K562 (cell line): ENCODE measurements around the gene WFDC1. TPM values are rescaled to one million over a fixed set of nuclear protein-coding genes. Genes with fewer than 3 reads are reported as not detected.
"Not testable (repeated sequence)": the region's sequence is repeated elsewhere in the genome, so short reads cannot be mapped to it uniquely, and the experiment has no call there.

Experiments used
- ATAC-seq: fragments of 200-7000 bp; cut with Tn5 transposase; 3 replicates; pipeline ENCODE4 v1.9.1; 2020; ENCODE audit warnings: moderate library complexity
- BruUV-seq: library from RNA; stranded (reverse); fragments of 400-500 nt; replicated peaks from 2 replicates; lab custom pipeline; 2021; lab: Mats Ljungman, UMichigan
- CTCF ChIA-PET: fragments of 300-600 bp; formaldehyde crosslinking; extraction: SDS; loops from one replicate; lab custom pipeline; 2021; ENCODE audit warnings: low intra/inter-chr PET ratio; lab: Yijun Ruan, JAX
- POLR2A ChIA-PET: fragments of 300-600, 350-650 bp; sonication (Branson Sonifier 250); formaldehyde crosslinking; extraction: SDS; loops from one replicate; lab custom pipeline; 2021; ENCODE audit warnings: antibody characterized with exemption, inconsistent platforms; lab: Yijun Ruan, JAX
- DNase-seq, 4 experiments: peaks; one replicate each; pipeline versions ENCODE4 v3.0.0 to v3.0.0-alpha.2; 2011 to 2018; ENCODE audit warnings: low spot score in 3 of 4, mixed read lengths in 3 of 4; ENCODE audit errors: extremely low read depth in 1 of 4
- FAIRE-seq: peaks from 2 replicates; lab custom pipeline; 2011; peaks lifted over from hg19 to GRCh38; lab: Jason Lieb, UNC
- H2AFZ ChIP-seq: 2 replicates; pipeline ENCODE4 v1.6.0; 2011; ENCODE audit warnings: low read depth, low read length, control low read depth, inconsistent platforms
- H3K27ac ChIP-seq: fragments of 200-600 bp; 3 replicates; pipeline ENCODE4 v1.8.0; 2011; ENCODE audit warnings: low read depth, mild to moderate bottlenecking, control low read depth, inconsistent platforms, low read length, moderate library complexity, mixed read lengths; ENCODE audit errors: extremely low read depth
- H3K27me3 ChIP-seq, 2 experiments: fragments of 300-600 bp in 1 of 2; 2 replicates in 1 of 2; 3 replicates in 1 of 2; pipeline versions ENCODE4 v1.6.0 to v1.8.0; 2011; ENCODE audit warnings: inconsistent platforms in 2 of 2, low read length in 2 of 2, mild to moderate bottlenecking in 1 of 2, mixed read lengths in 1 of 2, moderate library complexity in 1 of 2; ENCODE audit not compliant: control insufficient read depth in 2 of 2, insufficient read depth in 2 of 2
- H3K36me3 ChIP-seq: fragments of 300-600 bp; 3 replicates; pipeline ENCODE4 v1.8.0; 2011; ENCODE audit warnings: mild to moderate bottlenecking, low read length, inconsistent platforms; ENCODE audit not compliant: control insufficient read depth, insufficient read depth
- H3K4me1 ChIP-seq, 2 experiments: fragments of 200-600 bp in 1 of 2; replicated peaks in 1 of 2; 2 replicates in 1 of 2; 3 replicates in 1 of 2; pipeline versions ENCODE4 v1.5.1 to v1.8.0; 2011; ENCODE audit warnings: inconsistent platforms in 2 of 2, low read length in 2 of 2, mild to moderate bottlenecking in 1 of 2, mixed read lengths in 1 of 2, moderate library complexity in 1 of 2; ENCODE audit not compliant: control insufficient read depth in 2 of 2, insufficient read depth in 2 of 2
- H3K4me2 ChIP-seq: 2 replicates; pipeline ENCODE4 v1.6.1; 2011; ENCODE audit warnings: low read length, control low read depth, inconsistent platforms, mixed read lengths; ENCODE audit not compliant: insufficient read depth
- H3K4me3 ChIP-seq: fragments of 200-600 bp; sonication (generic), shearing (Covaris generic); 2 replicates; pipeline ENCODE4 v1.5.1; 2016; ENCODE audit warnings: control low read depth, inconsistent platforms
- H3K79me2 ChIP-seq: fragments of 200-600 bp; 3 replicates; pipeline ENCODE4 v1.8.0; 2011; ENCODE audit warnings: low read length, inconsistent platforms; ENCODE audit not compliant: control insufficient read depth, insufficient read depth
- H3K9ac ChIP-seq, 2 experiments: 2 replicates each; pipeline versions ENCODE4 v1.6.0 to v1.6.1; 2011; ENCODE audit warnings: low read depth in 2 of 2, low read length in 2 of 2, control low read depth in 1 of 2, inconsistent platforms in 1 of 2, mild to moderate bottlenecking in 1 of 2, mixed read lengths in 1 of 2; ENCODE audit not compliant: insufficient read depth in 1 of 2
- H3K9me1 ChIP-seq: one replicate; pipeline ENCODE4 v1.6.0; 2011; ENCODE audit warnings: inconsistent platforms, mild to moderate bottlenecking, low read length, moderate library complexity; ENCODE audit not compliant: control insufficient read depth, insufficient read depth
- H3K9me3 ChIP-seq: replicated peaks from 2 replicates; pipeline ENCODE4 v1.5.1; 2011; ENCODE audit warnings: low read depth, low read length, inconsistent platforms; ENCODE audit not compliant: control insufficient read depth, insufficient read depth
- H4K20me1 ChIP-seq: replicated peaks from 2 replicates; pipeline ENCODE4 v1.6.1; 2011; ENCODE audit warnings: low read length, inconsistent platforms, mixed read lengths; ENCODE audit not compliant: control insufficient read depth, insufficient read depth
- TEAD4 ChIP-seq, 2 experiments: sonication (generic) in 1 of 2; formaldehyde crosslinking in 1 of 2; IDR thresholded peaks; 2 replicates each; pipeline versions ENCODE4 v1.6.1 to v1.8.0; 2012 to 2022; ENCODE audit warnings: borderline replicate concordance in 1 of 2, inconsistent platforms in 1 of 2, low read length in 1 of 2, mild to moderate bottlenecking in 1 of 2, missing genetic modification reagents in 1 of 2
- ZFP36 ChIP-seq: fragments of 150-350 bp; IDR thresholded peaks from 2 replicates; pipeline ENCODE4 v1.6.1; 2018; ENCODE audit warnings: low read length, low read depth; ENCODE audit not compliant: partially characterized antibody
- ZNF277 ChIP-seq: fragments of 250-450 bp; sonication (Bioruptor Pico); IDR thresholded peaks from 2 replicates; pipeline ENCODE4 v1.8.0; 2022; ENCODE audit warnings: inconsistent platforms, mild to moderate bottlenecking, moderate library complexity, borderline replicate concordance
- whole genome bisulfite sequencing: fragments of 100-300 bp; shearing (Covaris generic); methylation state at CpG from one replicate; pipeline ENCODE4 v1.1.6; 2016; ENCODE audit warnings: low coverage, mixed read lengths; ENCODE audit not compliant: insufficient coverage; ENCODE audit errors: missing lambda C conversion rate; 5-methylcytosine and 5-hydroxymethylcytosine counted together
- in situ Hi-C: fragments of 300-500 bp; cut with MboI; formaldehyde crosslinking; loops from 4 replicates; pipeline ENCODE4 v1.15.0; 2018; ENCODE audit warnings: inconsistent platforms, mixed read lengths
- intact Hi-C: fragments of 100-400 bp; cut with micrococcal nuclease; formaldehyde crosslinking; loops from 2 replicates; pipeline ENCODE4 v1.14.2; 2022
- polyA plus RNA-seq, 8 experiments: library from polyadenylated mRNA; depleted of rRNA in 4 of 8; stranded (reverse) in 5 of 8; unstranded in 3 of 8; fragments of >200 nt; fragmentation: Nextera tagmentation in 2 of 8; fragmentation: Illumina TruSeq in 1 of 8; extraction: Ambion mirVana in 2 of 8; extraction: Trizol in 1 of 8; gene quantifications; 2 replicates each; pipeline versions ENCODE4 v1.2.1 to v1.2.3, GENCODE V29; 2011 to 2014; ENCODE audit warnings: inconsistent platforms in 1 of 8, missing spikeins in 1 of 8
- total RNA-seq, 7 experiments: library from RNA; depleted of rRNA in 6 of 7; stranded (reverse); fragments of >200 nt in 6 of 7; fragmentation: Illumina TruSeq in 2 of 7; extraction: Trizol in 2 of 7; gene quantifications; 2 replicates each; pipeline versions ENCODE4 v1.2.1 to v1.2.3, GENCODE V29; 2011 to 2021; ENCODE audit warnings: low replicate concordance in 1 of 7

The WFDC1 gene
- total and polyA plus RNA-seq, 9 of the 15 experiments (the other 6 are each of a cell fraction or from before 2014, with no cell fraction given), result not detected

- peaks cover 59 to 71% of the 10 kb centered on the region in 2 experiments for H3K27me3 ChIP-seq
- BruUV-seq, result no TSS peak
- H3K9me3 ChIP-seq, result no peaks in the 10 kb centered on the region; the same call in 1 of the 2 replicates
- no peaks in the 10 kb centered on the region for H3K36me3 ChIP-seq
- under 1% methylated on average over 24 of the region's 24 CpGs for WGBS
- no peak overlapping the region for H3K27ac ChIP-seq
- ATAC-seq, result no peak
- no peaks in the 10 kb centered on the region for H3K4me1 ChIP-seq
- intact Hi-C loops, result no loop called here
- H3K4me3 ChIP-seq, result no peak overlapping the region
- no peaks in the 10 kb centered on the region for H3K79me2 ChIP-seq
- DNase-seq, result no peak
- ChIA-PET POLR2A (interaction anchor here (0.6 kb wide), 1 partner anchor 393 kb away, joined by 3 read pairs; no protein-coding TSS in a partner anchor), CTCF (no interaction called here)
- no peak overlapping the region for H2AFZ ChIP-seq
- no peak overlapping the region for H3K4me2 ChIP-seq
- peaks cover 2% of the 10 kb centered on the region; the same call in 1 of the 2 replicates for H4K20me1 ChIP-seq
- no peak for FAIRE-seq
- H3K9ac ChIP-seq, result no peak overlapping the region
- peak; percentile 67 for TF ChIP-seq ZFP36
- no peak for TF ChIP-seq ZNF277
- no peak for TF ChIP-seq TEAD4 (IDR thresholded peaks at IDR 0.05; ENCODE audit: low read length)
- TF ChIP-seq TEAD4 (CRISPR knock-in tag; IDR thresholded peaks at IDR 0.05; ENCODE audit: borderline replicate concordance), result no peak
- H3K9me1 ChIP-seq, result no peaks in the 10 kb centered on the region
- in situ Hi-C loops, result no loop called here
These were observed 47.0 kb downstream of the WFDC1 start for GRCh38 chr16:84341528-84342295.

DNA sequence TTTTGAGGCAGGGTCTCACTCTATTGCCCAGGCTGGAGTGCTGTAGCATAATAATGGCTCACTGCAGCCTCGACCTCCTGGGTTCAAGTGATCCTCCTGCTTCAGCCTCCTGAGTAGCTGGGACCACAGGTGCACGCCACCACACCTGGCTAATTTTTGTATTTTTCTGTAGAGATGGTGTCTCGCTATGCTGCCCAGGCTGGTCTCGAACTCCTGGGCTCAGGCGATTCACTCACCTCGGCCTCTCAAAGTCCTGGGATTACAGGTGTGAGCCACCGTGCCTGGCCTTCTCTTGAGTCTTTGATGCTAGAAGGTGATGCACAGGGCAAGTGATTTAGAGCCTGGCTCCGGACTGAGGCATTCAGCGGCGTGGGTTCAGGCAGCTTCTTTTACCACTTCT is 49.1 kb downstream of the WFDC1 start:
- H3K4me1 ChIP-seq, CTCF ChIA-PET, in situ Hi-C loops, H3K9me1 ChIP-seq, H3K36me3 ChIP-seq, DNase-seq, H3K4me2 ChIP-seq, H3K9me3 ChIP-seq, H3K4me3 ChIP-seq, intact Hi-C loops, H4K20me1 ChIP-seq, H2AFZ ChIP-seq, H3K79me2 ChIP-seq, FAIRE-seq, BruUV-seq, ATAC-seq, H3K27ac ChIP-seq, H3K9ac ChIP-seq: not testable (repeated sequence)
- H3K27me3 ChIP-seq, result peaks cover 63 to 80% of the 10 kb centered on the region in 2 experiments
- 4% methylated on average over 10 of the region's 10 CpGs for WGBS
- POLR2A ChIA-PET, result interaction anchor here (0.6 to 0.8 kb wide), 2 partner anchors 9 to 81 kb away, joined by 3 read pairs; no protein-coding TSS in a partner anchor
